Adipose tissue (tissue), 3 donors: ENCODE data around the gene AFAP1L1. TPM values are rescaled to one million over a fixed set of nuclear protein-coding genes. Genes with fewer than 3 reads are reported as not detected.
"Not testable (repeated sequence)": the region's sequence is repeated elsewhere in the genome, so short reads cannot be mapped to it uniquely, and the experiment has no call there.

ENCODE experiments used
- H3K27ac ChIP-seq: one replicate; pipeline ENCODE4 v1.5.1; 2013; ENCODE audit warnings: low read depth, low read length
- WGBS, 3 donors: extraction: QIAGEN DNeasy Blood & Tissue Kit; methylation state at CpG; one replicate each; pipeline ENCODE4 v1.1.7; 2013; 5-methylcytosine and 5-hydroxymethylcytosine counted together
- polyA plus RNA-seq, 3 donors: library from polyadenylated mRNA; stranded (reverse); fragments of 200-250 nt; gene quantifications; one replicate each; pipeline ENCODE4 v1.2.3, GENCODE V29; 2013
- donor health status: healthy with polysubstance abuse.
- donor health status: Bipolar disorder and iron deficiency.
- donor health status: healthy.

The AFAP1L1 gene
- polyA plus RNA-seq, 3 donors, result 4.1 to 21.8 (median 16.8) TPM

DNA sequence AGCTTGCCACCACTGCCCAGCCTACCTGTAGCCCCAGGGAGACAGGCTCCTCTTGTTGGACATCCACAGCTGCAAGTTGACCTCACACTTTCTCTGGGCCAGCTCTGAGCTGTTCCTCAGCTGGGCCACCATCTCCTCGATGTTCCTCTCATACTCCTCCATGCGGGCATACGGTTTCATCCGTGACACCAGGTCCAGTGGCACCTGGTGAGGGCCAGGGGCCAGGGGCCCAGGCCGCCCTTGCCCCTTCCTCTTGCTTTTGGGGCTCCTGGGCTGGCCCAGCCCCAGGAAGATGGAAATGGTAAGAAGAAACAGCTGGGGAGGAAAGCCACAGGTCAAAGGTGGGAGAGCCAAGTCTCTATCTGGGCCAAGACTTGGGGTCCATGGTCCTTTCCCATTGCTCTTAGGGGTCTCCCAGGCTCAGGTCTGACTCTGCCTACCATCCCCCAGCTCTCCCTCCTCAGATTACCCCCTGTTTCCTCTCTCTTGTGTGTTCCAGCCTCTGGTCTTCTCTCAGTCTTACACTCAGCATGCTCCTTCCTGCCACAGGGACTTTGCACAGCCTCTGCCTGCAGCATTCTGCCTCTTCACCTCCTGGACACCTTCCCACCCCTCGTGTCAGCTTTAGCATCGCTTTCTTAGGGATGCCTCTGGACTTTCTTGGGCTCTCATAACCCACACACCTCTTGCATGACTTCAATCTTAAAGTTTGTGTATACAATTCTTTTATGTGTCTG lies 105.2 kb downstream of the AFAP1L1 start:
- 88 to 93% (median 92%) methylated on average over 7 of the region's 7 CpGs for WGBS, 3 donors
- H3K27ac ChIP-seq, result no peak overlapping the region

DNA sequence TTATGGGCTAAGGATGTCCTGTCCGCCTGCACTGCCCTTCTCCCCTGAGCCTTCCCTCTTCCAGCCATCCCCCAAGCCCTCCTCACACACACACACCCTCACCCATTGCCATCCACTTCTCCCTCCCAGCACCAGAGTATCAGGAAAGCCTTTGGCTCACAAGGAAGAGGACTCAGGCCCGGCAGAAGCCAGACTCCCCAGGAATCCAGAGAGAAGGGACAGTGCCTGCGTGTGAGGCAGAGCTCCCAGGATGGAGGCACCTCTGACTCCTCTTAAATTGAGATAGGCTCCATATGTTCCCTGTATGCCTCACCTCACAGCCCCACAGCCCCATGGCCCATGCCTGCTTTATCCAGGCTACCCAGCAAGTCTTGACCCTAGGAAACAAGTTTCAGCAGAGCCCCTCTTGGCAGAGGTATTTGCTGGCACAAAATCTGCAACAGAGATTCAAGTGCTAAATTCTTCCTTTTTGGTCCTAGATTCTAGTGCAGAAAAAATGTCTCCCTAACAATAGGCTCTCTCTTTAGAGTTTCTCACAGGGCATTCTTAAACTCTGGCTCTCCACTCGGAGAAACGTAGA lies 106.7 kb downstream of the AFAP1L1 start:
- H3K27ac ChIP-seq, result no peak overlapping the region
- WGBS, 3 donors, result 66 to 69% (median 68%) methylated on average over 5 of the region's 5 CpGs

DNA sequence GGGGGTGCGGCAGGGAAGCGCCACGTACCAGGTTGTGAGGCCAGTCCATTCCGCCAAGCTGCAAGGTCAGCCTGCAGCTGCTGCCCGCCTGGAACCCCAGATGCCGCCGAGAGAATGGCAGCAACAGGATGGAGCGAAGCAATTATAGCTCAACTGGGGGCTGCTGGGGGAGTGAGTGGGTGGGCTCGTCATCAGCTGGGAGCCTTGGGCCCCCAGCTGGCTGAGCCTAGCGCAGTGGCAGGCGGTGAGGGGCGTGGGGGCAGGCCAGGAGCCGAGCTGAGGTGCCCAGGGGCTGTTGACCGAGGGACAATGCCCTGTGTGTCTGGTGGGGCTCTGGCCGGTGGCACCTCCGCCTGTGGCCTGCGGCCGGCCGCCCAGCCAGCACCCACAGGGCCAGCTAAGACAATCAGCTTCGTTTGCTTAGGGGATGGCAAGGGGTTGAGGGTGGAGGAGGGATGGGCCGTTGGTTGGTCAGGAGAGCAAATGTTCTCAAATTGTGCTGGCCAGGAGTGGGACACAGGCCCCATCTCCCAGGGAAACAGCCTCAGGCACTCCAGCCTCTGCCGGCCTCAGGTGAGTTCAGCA lies 107.6 kb downstream of the AFAP1L1 start, which contains the start of gene IL17B:
IL17B (minus strand) TSS at position 116 of the 585 bp plus-strand sequence; CDS start at position 49, 67 bp downstream.
- H3K27ac ChIP-seq, result no peak within 1 kb of the TSS
- 73 to 90% (median 87%) methylated on average over 21 to 22 of the region's 22 CpGs for WGBS, 3 donors

DNA sequence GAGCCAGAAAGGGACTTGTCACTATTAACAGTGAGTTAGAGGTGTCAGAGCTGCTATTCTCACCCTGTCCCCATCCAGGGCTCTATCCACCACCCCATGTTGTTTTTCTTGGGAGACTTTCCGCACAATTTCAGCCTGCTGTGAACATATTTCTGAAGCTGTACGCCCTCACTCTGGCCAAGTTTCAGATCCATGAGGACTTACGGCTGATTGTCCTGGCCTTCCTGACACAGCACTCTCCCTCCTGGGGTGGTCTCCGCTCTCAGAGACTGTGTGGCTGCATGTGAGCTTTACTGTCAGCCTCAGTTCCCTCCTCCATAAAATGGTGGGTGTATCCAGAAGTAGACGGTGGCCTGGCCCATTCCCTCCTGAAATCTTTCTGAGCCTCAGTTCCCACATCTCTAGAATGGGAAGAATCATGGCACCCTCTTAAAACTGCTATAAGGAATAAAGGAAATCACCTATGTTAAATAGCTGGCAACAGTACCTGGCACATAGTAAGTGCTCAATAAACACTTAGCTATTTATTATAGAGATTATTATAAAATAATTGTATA lies 108.2 kb downstream of the AFAP1L1 start:
- WGBS, 3 donors, result 89 to 95% (median 92%) methylated on average over 5 of the region's 5 CpGs
- H3K27ac ChIP-seq, result no peak overlapping the region

DNA sequence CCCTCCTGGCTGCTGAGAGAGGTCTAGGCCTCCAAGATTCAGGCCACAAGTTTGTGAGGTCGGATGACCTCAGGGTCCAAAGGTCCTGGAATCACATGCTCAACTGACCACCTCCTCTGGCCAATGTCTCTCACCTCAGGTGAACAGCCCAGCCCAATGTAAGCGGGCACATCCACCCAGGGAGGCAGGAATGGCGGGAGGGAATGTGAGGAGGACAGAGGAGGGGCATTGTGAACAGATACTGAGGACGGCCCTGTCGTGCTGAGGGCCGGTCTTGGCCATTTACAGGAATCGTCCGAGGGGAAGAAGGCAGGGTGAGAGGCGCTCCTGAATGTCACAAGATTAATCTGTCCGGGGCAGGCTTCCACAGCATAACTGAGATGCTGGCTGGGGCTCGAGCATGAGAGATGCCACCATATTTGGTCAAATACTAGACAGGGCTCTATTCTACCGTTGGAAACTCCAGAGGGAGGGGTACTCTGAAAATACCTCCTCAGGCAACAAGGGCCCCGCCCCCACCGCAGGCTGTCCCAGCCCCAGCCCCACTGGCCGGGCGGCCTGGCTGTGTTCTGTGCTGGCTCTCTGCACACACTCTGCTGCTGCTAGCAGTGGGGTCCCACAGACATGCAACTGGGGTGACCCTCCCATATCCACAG lies 108.9 kb downstream of the AFAP1L1 start:
- no peak overlapping the region for H3K27ac ChIP-seq
- WGBS, 3 donors, result 75 to 81% (median 79%) methylated on average over 16 of the region's 16 CpGs

DNA sequence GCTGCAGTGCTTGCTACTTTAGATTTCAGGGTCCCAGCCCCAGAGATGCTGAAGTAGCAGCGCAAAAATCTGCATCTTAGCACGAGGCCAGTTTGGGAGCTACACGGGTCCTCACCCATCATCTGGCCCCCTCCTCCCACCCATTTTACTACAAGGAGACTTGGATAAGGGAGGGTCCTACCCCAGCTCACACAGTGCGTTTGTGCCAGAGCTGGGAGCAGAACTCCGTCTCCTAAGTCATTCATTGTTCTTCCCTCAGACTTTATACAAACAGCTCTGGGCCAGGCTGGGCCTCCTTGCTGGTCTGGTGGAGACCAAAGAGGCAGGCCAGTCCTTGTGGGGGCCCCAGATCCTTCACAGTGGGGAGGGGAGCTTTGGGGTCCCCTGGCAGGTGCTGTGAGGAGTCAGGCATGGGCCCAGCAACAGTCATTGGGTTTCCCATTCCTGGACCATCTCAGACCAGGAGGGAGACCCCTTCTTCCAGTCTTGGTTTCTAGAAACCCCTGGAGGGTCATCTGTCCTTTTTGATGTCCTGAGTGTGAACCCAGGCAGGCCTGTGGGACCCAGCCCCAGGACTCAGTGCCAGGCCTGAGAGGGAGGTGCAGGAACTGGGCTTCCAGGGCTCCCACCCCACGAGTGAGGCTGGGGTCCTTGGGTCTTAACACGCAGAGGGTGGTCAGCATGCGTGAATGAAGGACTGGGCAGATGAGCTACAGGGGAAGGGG lies 109.8 kb downstream of the AFAP1L1 start:
- WGBS, 3 donors, result 52 to 54% (median 53%) methylated on average over 8 of the region's 8 CpGs
- H3K27ac ChIP-seq, result no peak overlapping the region

DNA sequence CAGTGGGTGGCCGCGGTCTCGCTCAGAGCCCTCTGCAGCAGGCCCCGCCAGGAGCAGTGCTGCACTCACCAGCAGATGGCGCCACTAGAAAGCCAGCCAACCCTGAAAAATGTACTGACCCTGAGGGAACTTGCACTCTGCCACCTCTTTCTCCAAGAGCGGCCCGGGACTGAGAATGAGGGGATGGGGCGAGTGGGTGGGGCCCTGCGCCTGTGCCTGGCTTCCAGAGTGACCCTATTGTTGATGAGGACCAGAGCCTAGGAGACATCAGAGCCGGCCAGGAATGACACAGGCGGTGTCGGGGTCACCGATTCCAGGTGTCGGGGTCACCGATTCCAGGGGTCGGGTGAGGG lies 110.3 kb downstream of the AFAP1L1 start:
- 30 to 33% (median 31%) methylated on average over 16 of the region's 16 CpGs for WGBS, 3 donors

DNA sequence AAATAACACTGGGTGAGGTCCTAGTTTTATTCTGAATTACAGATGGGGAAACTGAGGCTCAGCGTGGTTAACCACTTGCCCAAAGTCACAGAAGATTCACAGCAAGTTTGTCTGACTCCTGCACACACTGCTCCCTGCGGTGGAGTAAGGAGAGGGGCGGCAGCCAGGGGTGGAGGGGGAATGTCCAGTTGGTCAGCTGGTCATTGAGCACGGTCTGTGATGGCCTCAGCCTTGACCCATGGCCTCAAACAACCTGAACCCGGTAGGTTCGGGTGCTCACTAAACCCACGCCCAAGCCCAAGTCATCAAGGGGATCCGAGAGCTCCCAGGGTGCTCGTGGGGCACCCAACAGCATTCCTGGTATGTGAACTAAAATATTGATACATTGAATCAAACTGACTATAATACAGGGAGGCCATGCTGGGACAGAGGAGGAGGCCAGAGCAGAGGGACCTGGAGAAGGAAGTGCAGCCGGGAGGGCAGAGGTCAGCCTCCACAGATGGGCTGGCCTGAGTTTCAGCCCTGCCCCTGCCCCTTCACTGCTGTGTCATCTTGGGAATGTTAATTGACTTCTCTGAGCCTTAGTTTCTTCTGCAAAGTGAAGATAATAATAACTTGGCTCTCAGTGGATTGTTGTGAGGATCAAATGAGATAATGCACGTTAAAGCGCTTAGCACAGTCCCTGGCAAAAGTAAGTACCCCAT lies 111.0 kb downstream of the AFAP1L1 start:
- no peak overlapping the region for H3K27ac ChIP-seq
- 81 to 85% (median 83%) methylated on average over 12 of the region's 12 CpGs for WGBS, 3 donors

More for the DNA sequence above, 110.3 kb downstream of the AFAP1L1 start:
- H3K27ac ChIP-seq, result no peak overlapping the region

DNA sequence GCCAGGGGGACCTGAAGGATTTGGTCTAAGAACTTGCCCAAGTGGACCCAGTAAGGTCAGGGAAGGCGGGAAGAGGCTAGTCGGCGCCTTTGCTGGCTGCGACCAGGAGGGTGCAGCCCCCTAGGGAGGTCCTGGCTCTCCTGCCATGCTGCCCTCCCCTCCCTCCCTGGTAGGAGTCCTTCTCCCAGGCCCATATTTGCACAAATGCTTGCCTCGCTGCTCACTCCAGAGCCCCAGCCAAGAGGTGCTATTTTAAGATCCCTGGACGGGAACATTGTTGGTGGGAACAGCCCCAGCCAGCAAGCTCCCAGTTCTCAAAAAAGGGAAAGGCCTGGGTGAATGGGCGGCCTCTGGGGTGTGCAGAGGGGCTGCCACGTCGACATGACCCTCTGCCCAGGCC lies 111.7 kb downstream of the AFAP1L1 start:
- 73 to 79% (median 77%) methylated on average over 9 of the region's 9 CpGs for WGBS, 3 donors
- H3K27ac ChIP-seq, result no peak overlapping the region

DNA sequence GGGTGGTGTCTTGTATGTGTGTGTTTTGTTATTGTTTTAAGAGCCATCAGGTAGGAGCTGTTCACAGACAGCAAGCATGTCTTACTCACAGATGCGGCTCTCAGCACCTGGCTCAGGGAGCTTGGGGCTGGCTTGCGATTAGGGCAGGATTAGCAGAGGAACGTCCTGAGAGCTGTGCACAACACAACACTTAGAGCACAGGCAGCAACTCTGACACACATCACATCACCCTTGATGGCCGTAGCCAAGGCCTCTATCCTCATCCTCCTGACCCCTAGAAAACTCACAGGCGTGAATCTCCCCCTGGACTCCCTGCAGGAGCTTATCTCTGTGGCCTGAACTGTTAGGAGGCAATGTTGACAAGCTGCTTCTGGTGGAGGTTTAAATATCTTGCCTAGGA lies 114.5 kb downstream of the AFAP1L1 start:
- WGBS, 3 donors, result 73 to 83% (median 78%) methylated on average over 5 of the region's 5 CpGs
- H3K27ac ChIP-seq, result no peak overlapping the region

DNA sequence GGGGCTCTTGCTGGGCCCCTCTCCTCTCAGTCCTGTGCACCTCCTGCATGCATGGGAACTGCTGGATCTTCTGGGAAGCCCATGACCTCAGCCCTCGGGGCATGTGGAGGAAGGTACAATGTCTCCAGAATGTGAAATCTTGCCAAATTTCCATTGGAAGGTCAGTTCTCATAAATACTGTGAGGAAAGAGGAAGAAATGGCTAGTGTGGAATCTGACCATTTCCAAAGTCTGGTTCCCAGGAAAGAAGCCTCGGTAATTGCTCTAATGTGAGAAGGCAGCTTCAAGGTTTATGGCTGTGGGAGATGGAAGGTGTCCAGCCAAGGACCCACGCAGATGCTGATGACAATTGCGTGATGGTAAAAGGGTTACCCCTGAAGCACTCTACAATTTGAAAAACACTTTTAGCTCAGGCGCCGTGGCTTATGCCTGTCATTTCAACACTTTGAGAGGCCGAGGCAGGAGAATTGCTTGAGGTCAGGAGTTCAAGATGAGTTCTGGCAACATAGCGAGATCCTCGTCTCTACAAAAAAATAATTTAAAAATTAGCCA lies 115.5 kb downstream of the AFAP1L1 start:
- WGBS, 3 donors, result 53 to 75% (median 60%) methylated on average over 9 of the region's 9 CpGs

DNA sequence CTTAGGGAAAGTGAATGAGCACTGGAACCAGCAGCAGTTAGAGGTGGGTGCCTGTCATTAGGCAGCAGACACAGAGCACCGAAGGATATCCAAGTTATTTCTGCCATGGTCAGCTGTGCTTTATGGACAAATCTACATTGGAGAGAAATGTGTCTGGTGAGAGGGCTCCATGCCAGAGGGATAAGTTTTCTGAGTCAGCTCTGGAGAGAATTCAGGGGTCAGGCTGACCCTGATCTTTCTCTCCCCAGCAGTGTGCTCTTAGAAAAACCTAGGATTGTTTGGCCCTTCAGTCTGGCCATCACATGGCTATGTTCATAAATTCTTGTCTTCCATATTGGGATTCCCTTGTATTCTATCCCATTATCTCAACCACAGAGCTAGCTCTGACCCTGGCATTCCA lies 116.3 kb downstream of the AFAP1L1 start:
- no peak overlapping the region for H3K27ac ChIP-seq
- 45 to 81% (median 72%) methylated on average over 1 of the region's 1 CpG for WGBS, 3 donors

More for the DNA sequence above, 115.5 kb downstream of the AFAP1L1 start:
- no peak overlapping the region for H3K27ac ChIP-seq

DNA sequence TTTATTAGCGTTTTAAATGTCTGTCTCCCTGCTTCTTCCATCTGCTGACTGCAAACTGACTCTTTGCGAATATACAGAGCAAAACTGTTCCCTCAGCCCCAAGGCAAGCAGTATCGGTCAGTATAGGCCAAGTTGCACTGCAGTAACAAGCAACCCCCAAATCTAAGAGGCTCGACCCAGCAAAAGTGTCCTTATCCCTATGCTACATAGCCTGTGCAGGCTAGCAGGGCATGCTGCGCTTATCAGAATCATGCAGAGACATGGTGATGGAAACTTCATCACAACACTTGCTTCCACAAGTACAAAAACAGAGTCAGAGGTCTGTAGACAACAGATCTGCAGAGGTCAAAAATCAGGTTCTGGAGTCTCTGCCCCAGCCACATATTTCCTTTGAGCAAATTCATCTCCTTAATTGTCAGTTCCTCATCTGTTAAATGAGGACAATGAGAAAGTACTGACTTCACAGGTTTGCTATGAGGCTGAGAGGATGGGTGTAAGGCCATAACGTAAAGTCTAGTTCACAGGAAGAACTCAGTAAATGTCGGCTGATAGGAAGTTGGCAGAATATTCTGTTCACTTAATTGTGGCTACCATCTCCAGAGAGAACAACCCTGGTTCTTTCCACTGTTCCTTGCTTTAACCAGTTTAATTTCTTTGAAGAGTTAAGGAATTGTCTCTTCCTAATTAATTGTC lies 117.0 kb downstream of the AFAP1L1 start:
- WGBS, 3 donors, result 74 to 83% (median 79%) methylated on average over 7 of the region's 7 CpGs
- H3K27ac ChIP-seq, result no peak overlapping the region

DNA sequence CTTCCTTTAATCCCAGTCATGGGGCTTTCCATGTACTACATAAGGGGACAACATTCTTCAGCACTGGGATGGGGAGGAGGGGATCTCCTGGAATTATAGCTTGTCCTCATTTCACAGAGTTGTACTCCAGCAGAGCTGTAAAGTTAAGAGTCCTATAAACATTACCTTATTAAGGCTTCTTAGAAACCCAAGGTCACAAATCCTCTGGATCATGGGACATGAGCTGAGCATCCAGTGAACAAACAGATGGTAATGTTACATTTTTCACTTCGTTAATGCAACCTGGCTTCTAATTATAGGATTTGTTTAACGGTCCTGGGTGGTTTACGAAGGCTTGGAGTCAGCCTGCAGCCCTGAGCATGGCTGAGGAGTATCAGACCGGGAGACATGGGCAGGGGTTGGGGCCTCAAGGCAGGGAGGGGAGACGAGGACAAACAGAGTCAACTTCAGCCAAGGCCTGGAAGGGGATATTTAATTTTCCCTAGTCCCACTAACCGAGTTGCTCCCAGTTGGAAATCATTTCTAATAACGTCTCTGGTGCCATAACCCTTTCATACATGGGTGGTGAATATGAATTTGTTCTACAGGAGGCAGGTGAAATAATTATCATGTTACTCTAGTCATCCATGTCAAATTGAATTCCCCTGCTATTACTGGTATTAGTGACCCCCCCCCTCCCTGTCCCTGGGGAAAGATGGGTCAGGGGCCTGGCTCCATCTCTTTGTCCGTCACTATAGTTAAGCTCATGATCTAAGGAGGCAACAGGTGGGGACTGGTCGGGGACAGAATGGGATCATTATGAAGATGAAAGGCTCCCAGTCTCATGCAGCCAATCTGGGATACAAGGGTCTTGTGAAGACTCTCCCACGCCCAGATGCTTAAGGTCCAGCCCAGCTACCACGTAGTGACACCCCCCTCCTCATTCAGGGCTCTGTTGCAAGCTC lies 118.2 kb downstream of the AFAP1L1 start:
- 70 to 87% (median 86%) methylated on average over 11 of the region's 11 CpGs for WGBS, 3 donors
- H3K27ac ChIP-seq, result no peak overlapping the region

DNA sequence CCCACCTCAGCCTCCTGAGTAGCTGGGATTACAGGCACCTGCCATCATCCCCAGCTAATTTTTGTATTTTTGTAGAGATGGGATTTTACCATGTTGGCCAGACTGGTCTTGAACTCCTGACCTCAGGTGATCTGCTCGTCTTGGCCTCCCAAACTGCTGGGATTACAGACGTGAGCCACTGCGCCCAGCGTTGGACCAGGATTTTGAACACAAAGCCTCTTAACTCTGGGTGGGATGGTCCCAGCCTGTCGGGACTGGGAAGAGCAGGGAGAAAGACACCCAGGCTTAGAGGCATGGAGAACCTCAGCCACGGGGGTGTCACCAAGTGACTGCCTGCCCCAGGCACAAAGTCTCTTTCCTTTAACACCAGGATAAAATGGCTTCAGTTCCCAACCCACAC lies 119.4 kb downstream of the AFAP1L1 start:
- H3K27ac ChIP-seq, result not testable (repeated sequence)

More for the DNA sequence above, 119.4 kb downstream of the AFAP1L1 start:
- WGBS, 3 donors, result 87 to 93% (median 92%) methylated on average over 6 of the region's 6 CpGs
